ENCODE data around the gene SLC25A38.

SLC25A38 gene

GRCh38 chr3:39428745-39429201 is 45.6 kb downstream of the SLC25A38 start:
- in situ Hi-C loops (cut with MboI; ENCODE audit: low sequenced_read_pairs), result no loop called here

- in situ Hi-C loops (cut with MboI; ENCODE audit: low sequenced_read_pairs), result no loop called here
Measured at GRCh38 chr3:39429466-39429865, 46.3 kb downstream of the SLC25A38 start.

GRCh38 chr3:39432342-39432741 is 49.2 kb downstream of the SLC25A38 start:
- in situ Hi-C loops (cut with MboI; ENCODE audit: low sequenced_read_pairs), result no loop called here

- in situ Hi-C loops (cut with MboI; ENCODE audit: low sequenced_read_pairs), result no loop called here
Measured at GRCh38 chr3:39433642-39434041, 50.5 kb downstream of the SLC25A38 start.

- in situ Hi-C loops (cut with MboI; ENCODE audit: low sequenced_read_pairs), result no loop called here
Measured at GRCh38 chr3:39434574-39434973, 51.4 kb downstream of the SLC25A38 start.

- in situ Hi-C loops (cut with MboI; ENCODE audit: low sequenced_read_pairs), result no loop called here
Measured at GRCh38 chr3:39435006-39435748, 52.0 kb downstream of the SLC25A38 start.

GRCh38 chr3:39438880-39439279 is 55.7 kb downstream of the SLC25A38 start:
- in situ Hi-C loops (cut with MboI; ENCODE audit: low sequenced_read_pairs), result no loop called here

- in situ Hi-C loops (cut with MboI; ENCODE audit: low sequenced_read_pairs), result no loop called here
Measured at GRCh38 chr3:39440316-39440715, 57.1 kb downstream of the SLC25A38 start.

GRCh38 chr3:39443530-39443929 is 60.4 kb downstream of the SLC25A38 start:
- in situ Hi-C loops (cut with MboI; ENCODE audit: low sequenced_read_pairs), result no loop called here

GRCh38 chr3:39445927-39446326 is 62.8 kb downstream of the SLC25A38 start:
- in situ Hi-C loops (cut with MboI; ENCODE audit: low sequenced_read_pairs), result no loop called here

GRCh38 chr3:39446444-39446843 is 63.3 kb downstream of the SLC25A38 start:
- in situ Hi-C loops (cut with MboI; ENCODE audit: low sequenced_read_pairs), result no loop called here

Data from HL-60/S4 (cell line).